WTC11 (cell line): ENCODE results near the gene ZNF282. TPM values are rescaled to one million over a fixed set of nuclear protein-coding genes. Genes with fewer than 3 reads are reported as not detected.

Experiments
- ATAC-seq: fragments of 200-7000 bp; cut with Tn5 transposase; 2 replicates; pipeline ENCODE4 v1.10.0; 2021; ENCODE audit warnings: mild to moderate bottlenecking, moderate library complexity
- CTCF ChIA-PET: fragments of 300-600 bp; sonication (Branson Sonifier 250); formaldehyde crosslinking; loops from one replicate; lab custom pipeline; 2021; ENCODE audit warnings: antibody characterized with exemption; lab: Charles Lee
- POLR2A ChIA-PET: fragments of 350-600 bp; sonication (Branson Sonifier 250); formaldehyde crosslinking; loops from one replicate; lab custom pipeline; 2021; ENCODE audit warnings: antibody characterized with exemption; lab: Charles Lee
- DNase-seq: peaks from one replicate; pipeline ENCODE4 v3.0.0; 2021; ENCODE audit warnings: low spot score
- H3K27ac Mint-ChIP-seq: 2 replicates; pipeline ENCODE4 v1.8.0; 2021; ENCODE audit warnings: mixed read lengths
- H3K27me3 Mint-ChIP-seq: 2 replicates; pipeline ENCODE4 v1.8.0; 2021; ENCODE audit warnings: low read depth, mild to moderate bottlenecking, moderate library complexity, mixed read lengths
- H3K36me3 Mint-ChIP-seq: 2 replicates; pipeline ENCODE4 v1.8.0; 2021; ENCODE audit warnings: mixed read lengths
- H3K4me1 Mint-ChIP-seq: 2 replicates; pipeline ENCODE4 v1.8.0; 2022; ENCODE audit warnings: mixed read lengths
- H3K4me3 Mint-ChIP-seq: 2 replicates; pipeline ENCODE4 v1.8.0; 2021; ENCODE audit warnings: mild to moderate bottlenecking, moderate library complexity, mixed read lengths
- H3K9me3 Mint-ChIP-seq: 2 replicates; pipeline ENCODE4 v1.8.0; 2021; ENCODE audit warnings: mixed read lengths
- AR ChIP-seq: fragments of 250-450 bp; sonication (Bioruptor Pico); IDR thresholded peaks from 2 replicates; pipeline ENCODE4 v1.9.0; 2021; ENCODE audit warnings: mild to moderate bottlenecking
- ARID4B ChIP-seq: sonication (generic); formaldehyde crosslinking; IDR thresholded peaks from 2 replicates; pipeline ENCODE4 v1.8.0; 2023; ENCODE audit warnings: missing genetic modification reagents, mild to moderate bottlenecking, borderline replicate concordance
- ATF3 ChIP-seq: sonication (generic); formaldehyde crosslinking; conservative IDR thresholded peaks from 2 replicates; pipeline ENCODE4 v1.8.1; 2022; ENCODE audit warnings: mild to moderate bottlenecking, missing genetic modification reagents
- EMX1 ChIP-seq: fragments of 250-450 bp; sonication (Bioruptor Pico); IDR thresholded peaks from 2 replicates; pipeline ENCODE4 v1.8.0; 2021; ENCODE audit warnings: mild to moderate bottlenecking
- GTF2I ChIP-seq: fragments of 250-450 bp; sonication (Bioruptor Pico); conservative IDR thresholded peaks from 2 replicates; pipeline ENCODE4 v1.4.0; 2021; ENCODE audit warnings: mild to moderate bottlenecking
- IRF2 ChIP-seq: sonication (generic); formaldehyde crosslinking; IDR thresholded peaks from 2 replicates; pipeline ENCODE4 v1.8.0; 2022; ENCODE audit warnings: low read depth, missing genetic modification reagents, borderline replicate concordance
- JAZF1 ChIP-seq: fragments of 250-450 bp; sonication (Bioruptor Pico); IDR thresholded peaks from 2 replicates; pipeline ENCODE4 v1.9.0; 2021; ENCODE audit warnings: moderate library complexity, mild to moderate bottlenecking, inconsistent platforms
- KAT7 ChIP-seq: sonication (generic); formaldehyde crosslinking; IDR thresholded peaks from 2 replicates; pipeline ENCODE4 v1.8.1; 2023; ENCODE audit warnings: missing genetic modification reagents, mild to moderate bottlenecking, borderline replicate concordance
- NFYB ChIP-seq: sonication (generic); formaldehyde crosslinking; conservative IDR thresholded peaks from 2 replicates; pipeline ENCODE4 v1.8.0; 2022; ENCODE audit warnings: low read depth, missing genetic modification reagents
- SMAD4 ChIP-seq: sonication (generic); formaldehyde crosslinking; IDR thresholded peaks from 2 replicates; pipeline ENCODE4 v1.8.0; 2022; ENCODE audit warnings: mild to moderate bottlenecking, missing genetic modification reagents
- TEAD1 ChIP-seq: sonication (generic); formaldehyde crosslinking; IDR thresholded peaks from 2 replicates; pipeline ENCODE4 v1.8.0; 2022; ENCODE audit warnings: mild to moderate bottlenecking, missing genetic modification reagents
- TP53 ChIP-seq: sonication (generic); formaldehyde crosslinking; IDR thresholded peaks from 2 replicates; pipeline ENCODE4 v1.8.1; 2023; ENCODE audit warnings: mild to moderate bottlenecking, missing genetic modification reagents
- ZNF121 ChIP-seq: sonication (generic); formaldehyde crosslinking; IDR thresholded peaks from 2 replicates; pipeline ENCODE4 v1.8.0; 2023; ENCODE audit warnings: missing genetic modification reagents
- ZNF219 ChIP-seq: sonication (generic); formaldehyde crosslinking; IDR thresholded peaks from 2 replicates; pipeline ENCODE4 v1.8.0; 2023; ENCODE audit warnings: missing genetic modification reagents, mild to moderate bottlenecking, borderline replicate concordance
- ZNF232 ChIP-seq: sonication (generic); formaldehyde crosslinking; IDR thresholded peaks from 2 replicates; pipeline ENCODE4 v1.8.0; 2022; ENCODE audit warnings: mild to moderate bottlenecking, missing genetic modification reagents
- ZNF263 ChIP-seq: sonication (generic); formaldehyde crosslinking; IDR thresholded peaks from 2 replicates; pipeline ENCODE4 v1.8.1; 2022; ENCODE audit warnings: low read depth, mild to moderate bottlenecking, moderate library complexity, missing genetic modification reagents
- ZNF396 ChIP-seq: fragments of 250-450 bp; sonication (Bioruptor Pico); IDR thresholded peaks from 2 replicates; pipeline ENCODE4 v1.8.0; 2021; ENCODE audit warnings: mild to moderate bottlenecking, moderate library complexity, borderline replicate concordance
- ZNF416 ChIP-seq: fragments of 250-450 bp; sonication (Bioruptor Pico); IDR thresholded peaks from 2 replicates; pipeline ENCODE4 v1.9.0; 2021; ENCODE audit warnings: mild to moderate bottlenecking, inconsistent platforms
- ZNF423 ChIP-seq: fragments of 250-450 bp; sonication (Bioruptor Pico); IDR thresholded peaks from 2 replicates; pipeline ENCODE4 v2.1.2; 2022; ENCODE audit warnings: mild to moderate bottlenecking, moderate library complexity
- ZNF532 ChIP-seq: fragments of 250-450 bp; sonication (Bioruptor Pico); IDR thresholded peaks from 2 replicates; pipeline ENCODE4 v1.9.0; 2021; ENCODE audit warnings: mild to moderate bottlenecking, borderline replicate concordance
- total RNA-seq: library from RNA; stranded (reverse); gene quantifications from 3 replicates; pipeline ENCODE4 v1.2.3, GENCODE V29; 2021
- TF ChIP-seq, protein P1 (sequence below): fragments of 250-450 bp; sonication (Bioruptor Pico); IDR thresholded peaks from 2 replicates; pipeline ENCODE4 v1.9.0; 2021; ENCODE audit warnings: mild to moderate bottlenecking
- TF ChIP-seq, protein P2 (sequence below): sonication (generic); formaldehyde crosslinking; IDR thresholded peaks from 2 replicates; pipeline ENCODE4 v1.8.0; 2022; ENCODE audit warnings: mild to moderate bottlenecking, missing genetic modification reagents

Gene ZNF282
- total RNA-seq, 1 experiment from 2014 or later: 38.5 TPM

- no peak for DNase-seq
- ATAC-seq: peak; percentile 3; the same call in 1 of the 2 replicates
- CTCF ChIA-PET: interaction anchor here (0.5 to 2.5 kb wide), 15 partner anchors 8 to 191 kb away, joined by 3 to 21 read pairs (median 9); partner anchors contain the start of genes ZNF398 and ZNF783
- Mint-ChIP-seq H3K9me3 (peaks cover 5% of the 10 kb centered on the region), H3K4me3 (peak overlapping the region; percentile 88), H3K27me3 (no peaks in the 10 kb centered on the region), H3K36me3 (peaks cover 37% of the 10 kb centered on the region), H3K4me1 (peaks cover 13% of the 10 kb centered on the region), H3K27ac (peak overlapping the region; percentile 87)
- TF ChIP-seq IRF2 (CRISPR knock-in tag) (no peak), ZNF121 (peak; percentile 83), ZNF396 (CRISPR knock-in tag) (no peak), EMX1 (no peak), NFYB (no peak)
- POLR2A ChIA-PET: interaction anchor here (0.9 to 2.6 kb wide), 6 partner anchors 8 to 65 kb away, joined by 3 to 14 read pairs (median 8); partner anchors contain the start of genes ZNF398 and ZNF783
Observed at GRCh38 chr7:149196151-149196704, 882 bp downstream of the ZNF282 start.

- H3K36me3 Mint-ChIP-seq: peaks cover 42% of the 10 kb centered on the region
- TF ChIP-seq SMAD4 (CRISPR knock-in tag) (no peak), KAT7 (CRISPR knock-in tag) (no peak), ARID4B (CRISPR knock-in tag) (no peak), ZNF263 (no peak), ZNF423 (CRISPR knock-in tag) (no peak), ZNF416 (CRISPR knock-in tag) (no peak), ATF3 (CRISPR knock-in tag) (no peak), ZNF219 (CRISPR knock-in tag) (no peak), ZNF532 (CRISPR knock-in tag) (no peak), AR (CRISPR knock-in tag) (no peak), GTF2I (CRISPR knock-in tag) (no peak), JAZF1 (CRISPR knock-in tag) (no peak), ZNF232 (CRISPR knock-in tag) (no peak), TEAD1 (CRISPR knock-in tag) (no peak), TP53 (CRISPR knock-in tag) (no peak)
- TF ChIP-seq, protein P1, sequence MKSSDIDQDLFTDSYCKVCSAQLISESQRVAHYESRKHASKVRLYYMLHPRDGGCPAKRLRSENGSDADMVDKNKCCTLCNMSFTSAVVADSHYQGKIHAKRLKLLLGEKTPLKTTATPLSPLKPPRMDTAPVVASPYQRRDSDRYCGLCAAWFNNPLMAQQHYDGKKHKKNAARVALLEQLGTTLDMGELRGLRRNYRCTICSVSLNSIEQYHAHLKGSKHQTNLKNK (CRISPR knock-in tag): no peak
- TF ChIP-seq, protein P2, sequence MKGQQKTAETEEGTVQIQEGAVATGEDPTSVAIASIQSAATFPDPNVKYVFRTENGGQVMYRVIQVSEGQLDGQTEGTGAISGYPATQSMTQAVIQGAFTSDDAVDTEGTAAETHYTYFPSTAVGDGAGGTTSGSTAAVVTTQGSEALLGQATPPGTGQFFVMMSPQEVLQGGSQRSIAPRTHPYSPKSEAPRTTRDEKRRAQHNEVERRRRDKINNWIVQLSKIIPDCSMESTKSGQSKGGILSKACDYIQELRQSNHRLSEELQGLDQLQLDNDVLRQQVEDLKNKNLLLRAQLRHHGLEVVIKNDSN: no peak
Observed at GRCh38 chr7:149196705-149197171, 1.4 kb downstream of the ZNF282 start.

More at GRCh38 chr7:149196705-149197171, 1.4 kb downstream of the ZNF282 start:
- ChIA-PET CTCF (interaction anchor here (1.2 to 2.5 kb wide), 5 partner anchors 8 to 131 kb away, joined by 4 to 15 read pairs (median 9); no protein-coding TSS in a partner anchor), POLR2A (interaction anchor here (0.7 to 1.0 kb wide), 2 partner anchors 9 to 936 kb away, joined by 3 to 7 read pairs; no protein-coding TSS in a partner anchor)
- Mint-ChIP-seq H3K27me3 (no peaks in the 10 kb centered on the region), H3K4me3 (peak overlapping the region; percentile 88), H3K4me1 (peaks cover 13% of the 10 kb centered on the region), H3K9me3 (peaks cover 5% of the 10 kb centered on the region), H3K27ac (peak overlapping the region; percentile 87; the same call in 1 of the 2 replicates)
- ATAC-seq: peak; percentile 12
- DNase-seq: no peak
